Testis (tissue), 3 donors: ENCODE results near the gene DPP6. TPM values are rescaled to one million over a fixed set of nuclear protein-coding genes. Genes with fewer than 3 reads are reported as not detected.

Source experiments
- DNase-seq: peaks from one replicate; pipeline ENCODE4 v3.0.0-alpha.2; 2019
- H3K27ac ChIP-seq, 2 donors: fragments of 200-600 bp; sonication (generic); one replicate each; pipeline ENCODE4 v1.5.1; 2019
- H3K27me3 ChIP-seq: fragments of 200-600 bp; sonication (generic); one replicate; pipeline ENCODE4 v1.5.1; 2019
- H3K36me3 ChIP-seq: fragments of 200-600 bp; sonication (generic); one replicate; pipeline ENCODE4 v1.5.1; 2017; ENCODE audit warnings: low read depth; ENCODE audit errors: missing control alignments
- H3K4me1 ChIP-seq: fragments of 200-600 bp; sonication (generic); one replicate; pipeline ENCODE4 v1.5.1; 2019
- H3K4me3 ChIP-seq, 2 donors: fragments of 200-600 bp; sonication (generic); one replicate each; pipeline ENCODE4 v1.5.1; 2017 to 2019
- H3K9me3 ChIP-seq: fragments of 200-600 bp; sonication (generic); one replicate; pipeline ENCODE4 v1.5.1; 2017
- CTCF ChIP-seq, 3 experiments: fragments of 450-650 bp in 2 of 3; fragments of 200-600 bp in 1 of 3; sonication (generic) in 1 of 3; IDR thresholded peaks; one replicate each; pipeline ENCODE4 v1.5.1; 2016 to 2019; ENCODE audit warnings: antibody characterized with exemption in 3 of 3, mild to moderate bottlenecking in 2 of 3, moderate library complexity in 1 of 3
- POLR2A ChIP-seq: fragments of 450-650 bp; IDR thresholded peaks from one replicate; pipeline ENCODE4 v1.6.1; 2017; ENCODE audit warnings: antibody characterized with exemption, mild to moderate bottlenecking, moderate library complexity
- WGBS, 2 donors: methylation state at CpG; one replicate each; pipeline ENCODE4 v1.1.5; 2018; 5-methylcytosine and 5-hydroxymethylcytosine counted together
- intact Hi-C: fragments of 100-400 bp; cut with DNase I; formaldehyde crosslinking; loops from one replicate; pipeline ENCODE4 v1.15.1; 2023; ENCODE audit warnings: low total_unique reads
- polyA plus RNA-seq: library from polyadenylated mRNA; stranded (reverse); fragments of 350-450 nt; fragmentation: Illumina TruSeq; extraction: RNeasy Lipid Tissue Mini Kit (QIAGEN cat#74804); gene quantifications from one replicate; pipeline ENCODE4 v1.2.3, GENCODE V29; 2014; ENCODE audit warnings: low read depth, low replicate concordance; ENCODE audit not compliant: insufficient read depth
- total RNA-seq, 2 donors: library from RNA; depleted of rRNA; stranded (reverse); fragments of >200 nt; gene quantifications; one replicate each; pipeline ENCODE4 v1.2.3, GENCODE V29; 2016

Gene DPP6
- total and polyA plus RNA-seq, 3 donors from 2014 or later, result 26.0 to 78.3 (median 52.8) TPM

GRCh38 chr7:154493594-154493993 is 441.4 kb downstream of the DPP6 start:
- no peak for TF ChIP-seq CTCF (IDR thresholded peaks at IDR 0.05)
- no peak for TF ChIP-seq POLR2A
- WGBS, 2 donors, result 91 to 94% methylated on average over 5 of the region's 5 CpGs
- no peak overlapping the region for H3K27ac ChIP-seq
- intact Hi-C loops, result no loop called here
- no peak overlapping the region for H3K4me3 ChIP-seq
- H3K4me1 ChIP-seq, result no peaks in the 10 kb centered on the region
- H3K27me3 ChIP-seq, result no peaks in the 10 kb centered on the region
- no peaks in the 10 kb centered on the region for H3K36me3 ChIP-seq
- no peak for DNase-seq
- H3K9me3 ChIP-seq, result no peaks in the 10 kb centered on the region

- no peak overlapping the region for H3K4me3 ChIP-seq
- H3K9me3 ChIP-seq, result no peaks in the 10 kb centered on the region
- DNase-seq, result no peak
- no peaks in the 10 kb centered on the region for H3K36me3 ChIP-seq
- no peak overlapping the region for H3K27ac ChIP-seq
- H3K4me1 ChIP-seq, result no peaks in the 10 kb centered on the region
- no peaks in the 10 kb centered on the region for H3K27me3 ChIP-seq
- WGBS, 2 donors, result 76 to 78% methylated on average over 4 of the region's 4 CpGs
- intact Hi-C loops, result no loop called here
- no peak for TF ChIP-seq CTCF (IDR thresholded peaks at IDR 0.05)
- no peak for TF ChIP-seq POLR2A
Observed at GRCh38 chr7:154497751-154498150, 445.6 kb downstream of the DPP6 start.

GRCh38 chr7:154503962-154504550 is 451.9 kb downstream of the DPP6 start:
- Histone ChIP-seq H3K4me1 (no peaks in the 10 kb centered on the region), H3K4me3 (no peak overlapping the region), H3K36me3 (no peaks in the 10 kb centered on the region), H3K9me3 (no peaks in the 10 kb centered on the region), H3K27ac (no peak overlapping the region), H3K27me3 (no peaks in the 10 kb centered on the region)
- WGBS, 2 donors, result 28 to 31% methylated on average over 5 of the region's 5 CpGs
- no peak for DNase-seq
- TF ChIP-seq POLR2A (no peak), CTCF (IDR thresholded peaks at IDR 0.05) (peak in 2 of 3 experiments; percentile 17 to 78)
- intact Hi-C loops, result no loop called here

GRCh38 chr7:154504918-154505317 is 452.7 kb downstream of the DPP6 start:
- no peaks in the 10 kb centered on the region for H3K36me3 ChIP-seq
- TF ChIP-seq POLR2A, result no peak
- no peak for TF ChIP-seq CTCF (IDR thresholded peaks at IDR 0.05)
- intact Hi-C loops, result no loop called here
- H3K27ac ChIP-seq, result no peak overlapping the region
- no peaks in the 10 kb centered on the region for H3K9me3 ChIP-seq
- no peaks in the 10 kb centered on the region for H3K27me3 ChIP-seq
- no peak for DNase-seq
- H3K4me3 ChIP-seq, result no peak overlapping the region
- H3K4me1 ChIP-seq, result no peaks in the 10 kb centered on the region

- intact Hi-C loops, result no loop called here
- no peak for DNase-seq
- 46 to 55% methylated on average over 4 of the region's 4 CpGs for WGBS, 2 donors
Observed at GRCh38 chr7:154505362-154505761, 453.2 kb downstream of the DPP6 start.

More at GRCh38 chr7:154505362-154505761, 453.2 kb downstream of the DPP6 start:
- Histone ChIP-seq H3K27ac (no peak overlapping the region), H3K4me1 (no peaks in the 10 kb centered on the region), H3K4me3 (no peak overlapping the region), H3K36me3 (no peaks in the 10 kb centered on the region), H3K27me3 (no peaks in the 10 kb centered on the region), H3K9me3 (no peaks in the 10 kb centered on the region)
- TF ChIP-seq POLR2A (no peak), CTCF (IDR thresholded peaks at IDR 0.05) (no peak)
